Panc1 (cell line): ENCODE measurements around the gene UGGT2. TPM values are rescaled to one million over a fixed set of nuclear protein-coding genes. Genes with fewer than 3 reads are reported as not detected.

ENCODE experiments used
- ATAC-seq: fragments of 200-7000 bp; cut with Tn5 transposase; 2 replicates; pipeline ENCODE4 v1.9.1; 2020; ENCODE audit warnings: mild to moderate bottlenecking, moderate library complexity
- BruUV-seq: library from RNA; stranded (reverse); fragments of 400-500 nt; replicated peaks from 2 replicates; lab custom pipeline; 2021; lab: Mats Ljungman, UMichigan
- CTCF ChIA-PET: fragments of 300-600 bp; sonication (Branson Sonifier 250); formaldehyde crosslinking; loops from one replicate; lab custom pipeline; 2022; ENCODE audit warnings: antibody characterized with exemption; lab: Charles Lee
- POLR2A ChIA-PET: fragments of 300-600 bp; sonication (Branson Sonifier 250); formaldehyde crosslinking; loops from one replicate; lab custom pipeline; 2022; ENCODE audit warnings: antibody characterized with exemption; lab: Charles Lee
- DNase-seq: peaks from one replicate; pipeline ENCODE4 v3.0.0-alpha.2; 2010; ENCODE audit warnings: low read depth, low spot score
- H3K27ac ChIP-seq: 2 replicates; pipeline ENCODE4 v1.5.1; 2011; ENCODE audit warnings: mild to moderate bottlenecking, low read length, inconsistent platforms
- H3K27me3 ChIP-seq: fragments of 200-500 bp; sonication (Bioruptor generic); 2 replicates; pipeline ENCODE4 v1.6.0; 2014; ENCODE audit warnings: low read length, inconsistent platforms; ENCODE audit not compliant: control insufficient read depth, insufficient read depth
- H3K36me3 ChIP-seq: fragments of 200-500 bp; sonication (Bioruptor generic); 2 replicates; pipeline ENCODE4 v1.5.1; 2014; ENCODE audit warnings: inconsistent platforms, mild to moderate bottlenecking, low read length, moderate library complexity; ENCODE audit not compliant: control insufficient read depth, insufficient read depth
- H3K4me1 ChIP-seq: 2 replicates; pipeline ENCODE4 v1.5.1; 2011; ENCODE audit warnings: inconsistent platforms, mild to moderate bottlenecking, low read length, moderate library complexity; ENCODE audit not compliant: control insufficient read depth, insufficient read depth
- H3K4me3 ChIP-seq, 2 experiments: 2 replicates each; pipeline ENCODE4 v1.5.1; 2011 to 2012; ENCODE audit warnings: low read depth in 2 of 2, low read length in 2 of 2, mild to moderate bottlenecking in 2 of 2, inconsistent platforms in 1 of 2, moderate library complexity in 1 of 2
- H3K9me3 ChIP-seq: fragments of 200-500 bp; sonication (Bioruptor generic); 2 replicates; pipeline ENCODE4 v1.5.1; 2014; ENCODE audit warnings: low read depth, mild to moderate bottlenecking, inconsistent platforms, low read length, moderate library complexity; ENCODE audit not compliant: control insufficient read depth, insufficient read depth
- POLR2AphosphoS5 ChIP-seq: IDR thresholded peaks from 2 replicates; pipeline ENCODE4 v1.6.1; 2012; ENCODE audit warnings: mild to moderate bottlenecking, low read depth, low read length, moderate library complexity
- REST ChIP-seq, 2 experiments: IDR thresholded peaks; 2 replicates each; pipeline ENCODE4 v1.6.1; 2011 to 2012; ENCODE audit warnings: low read depth in 2 of 2, control low read depth in 1 of 2, low read length in 1 of 2, mild to moderate bottlenecking in 1 of 2, moderate library complexity in 1 of 2; ENCODE audit not compliant: insufficient read depth in 1 of 2
- SIN3A ChIP-seq: IDR thresholded peaks from 2 replicates; pipeline ENCODE4 v1.6.1; 2012; ENCODE audit warnings: low read depth, mild to moderate bottlenecking, low read length, moderate library complexity, borderline replicate concordance; ENCODE audit not compliant: insufficient read depth
- TCF7L2 ChIP-seq: IDR thresholded peaks from 2 replicates; pipeline ENCODE4 v1.6.1; 2011; ENCODE audit warnings: mild to moderate bottlenecking, low read depth, low read length, inconsistent platforms
- in situ Hi-C: cut with HindIII; loops from 2 replicates; pipeline ENCODE4 v1.10.0; 2016; ENCODE audit warnings: low sequenced_read_pairs, low pct_unique_long_range_greater_than_20kb
- intact Hi-C: fragments of 100-400 bp; cut with micrococcal nuclease; formaldehyde crosslinking; loops from one replicate; pipeline ENCODE4 v1.10.0; 2022; ENCODE audit not compliant: unreplicated experiment
- total RNA-seq: library from RNA; stranded (reverse); gene quantifications from one replicate; pipeline ENCODE4 v1.2.1, GENCODE V29; 2021; ENCODE audit not compliant: unreplicated experiment
- TF ChIP-seq, protein P1 (sequence below): fragments of 450-650 bp; IDR thresholded peaks from 2 replicates; pipeline ENCODE4 v1.5.1; 2017; ENCODE audit warnings: mild to moderate bottlenecking

UGGT2 gene
- total RNA-seq, 1 experiment from 2014 or later: 22.9 TPM

GRCh38 chr13:95784900-95785290, 268.3 kb downstream of the UGGT2 start:
- no peaks in the 10 kb centered on the region for H3K4me1 ChIP-seq
- no peaks in the 10 kb centered on the region for H3K36me3 ChIP-seq
- H3K4me3 ChIP-seq: no peak overlapping the region
- no peaks in the 10 kb centered on the region for H3K27me3 ChIP-seq
- TF ChIP-seq POLR2AphosphoS5: no peak
- TF ChIP-seq SIN3A: no peak
- no peak for TF ChIP-seq REST (IDR thresholded peaks at IDR 0.05; ENCODE audit: insufficient read depth in 1 of 2, low read depth in 2 of 2, low read length in 1 of 2)
- TF ChIP-seq, protein P1, sequence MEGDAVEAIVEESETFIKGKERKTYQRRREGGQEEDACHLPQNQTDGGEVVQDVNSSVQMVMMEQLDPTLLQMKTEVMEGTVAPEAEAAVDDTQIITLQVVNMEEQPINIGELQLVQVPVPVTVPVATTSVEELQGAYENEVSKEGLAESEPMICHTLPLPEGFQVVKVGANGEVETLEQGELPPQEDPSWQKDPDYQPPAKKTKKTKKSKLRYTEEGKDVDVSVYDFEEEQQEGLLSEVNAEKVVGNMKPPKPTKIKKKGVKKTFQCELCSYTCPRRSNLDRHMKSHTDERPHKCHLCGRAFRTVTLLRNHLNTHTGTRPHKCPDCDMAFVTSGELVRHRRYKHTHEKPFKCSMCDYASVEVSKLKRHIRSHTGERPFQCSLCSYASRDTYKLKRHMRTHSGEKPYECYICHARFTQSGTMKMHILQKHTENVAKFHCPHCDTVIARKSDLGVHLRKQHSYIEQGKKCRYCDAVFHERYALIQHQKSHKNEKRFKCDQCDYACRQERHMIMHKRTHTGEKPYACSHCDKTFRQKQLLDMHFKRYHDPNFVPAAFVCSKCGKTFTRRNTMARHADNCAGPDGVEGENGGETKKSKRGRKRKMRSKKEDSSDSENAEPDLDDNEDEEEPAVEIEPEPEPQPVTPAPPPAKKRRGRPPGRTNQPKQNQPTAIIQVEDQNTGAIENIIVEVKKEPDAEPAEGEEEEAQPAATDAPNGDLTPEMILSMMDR: no peak
- no peak for TF ChIP-seq TCF7L2
- in situ Hi-C loops: no loop called here
- no peak overlapping the region for H3K27ac ChIP-seq
- ATAC-seq: no peak; the same call in 1 of the 2 replicates
- intact Hi-C loops: no loop called here
- no peaks in the 10 kb centered on the region for H3K9me3 ChIP-seq
- CTCF ChIA-PET: no interaction called here
- DNase-seq: no peak
- no TSS peak for BruUV-seq
- POLR2A ChIA-PET: no interaction called here

GRCh38 chr13:95784161-95784899, 268.9 kb downstream of the UGGT2 start:
- TF ChIP-seq TCF7L2: no peak
- TF ChIP-seq POLR2AphosphoS5: no peak
- no peak for TF ChIP-seq REST (IDR thresholded peaks at IDR 0.05; ENCODE audit: insufficient read depth in 1 of 2, low read depth in 2 of 2, low read length in 1 of 2)
- no peak for TF ChIP-seq SIN3A
- TF ChIP-seq, protein P1: no peak
- ATAC-seq (no peak), DNase-seq (no peak)
- Histone ChIP-seq H3K36me3 (no peaks in the 10 kb centered on the region), H3K27me3 (no peaks in the 10 kb centered on the region), H3K4me3 (no peak overlapping the region), H3K27ac (no peak overlapping the region), H3K9me3 (no peaks in the 10 kb centered on the region), H3K4me1 (no peaks in the 10 kb centered on the region)
- ChIA-PET POLR2A (no interaction called here), CTCF (no interaction called here)
- BruUV-seq: no TSS peak
- intact Hi-C loops (no loop called here), in situ Hi-C loops (no loop called here)
